Endothelial cell of umbilical vein (primary cell): ENCODE data around the gene POMC. TPM values are rescaled to one million over a fixed set of nuclear protein-coding genes. Genes with fewer than 3 reads are reported as not detected.

Experiments used
- BruUV-seq: library from RNA; stranded (reverse); fragments of 400-500 nt; replicated peaks from 2 replicates; lab custom pipeline; 2021; lab: Mats Ljungman, UMichigan
- CTCF ChIA-PET: fragments of 300-600, 350-600 bp; sonication (Branson Sonifier 250); formaldehyde crosslinking; loops from one replicate; lab custom pipeline; 2021; ENCODE audit warnings: antibody characterized with exemption, inconsistent platforms; lab: Charles Lee
- POLR2A ChIA-PET: fragments of 300-600, 350-600 bp; sonication (Branson Sonifier 250); formaldehyde crosslinking; loops from one replicate; lab custom pipeline; 2021; ENCODE audit warnings: antibody characterized with exemption, inconsistent platforms; lab: Charles Lee
- DNase-seq: peaks from one replicate; pipeline ENCODE4 v3.0.0-alpha.2; 2011; ENCODE audit warnings: low read depth, low spot score
- FAIRE-seq: peaks from 2 replicates; lab custom pipeline; 2011; peaks lifted over from hg19 to GRCh38; lab: Jason Lieb, UNC
- H2AFZ ChIP-seq: 2 replicates; pipeline ENCODE4 v1.6.0; 2012; ENCODE audit warnings: low read depth, low read length, control low read depth, inconsistent platforms
- H3K27ac ChIP-seq: 2 replicates; pipeline ENCODE4 v1.5.1; 2011; ENCODE audit warnings: low read depth, mild to moderate bottlenecking, control low read depth, low read length, moderate library complexity; ENCODE audit not compliant: insufficient read depth
- H3K27me3 ChIP-seq, 2 experiments: 2 replicates each; pipeline versions ENCODE4 v1.6.0 to v1.6.1; 2011; ENCODE audit warnings: low read length in 2 of 2, mixed read lengths in 1 of 2; ENCODE audit not compliant: control insufficient read depth in 2 of 2, insufficient read depth in 2 of 2
- H3K36me3 ChIP-seq, 2 experiments: 2 replicates in 1 of 2; 3 replicates in 1 of 2; pipeline ENCODE4 v1.5.1; 2011; ENCODE audit warnings: low read length in 2 of 2, mild to moderate bottlenecking in 1 of 2, moderate library complexity in 1 of 2; ENCODE audit not compliant: control insufficient read depth in 2 of 2, insufficient read depth in 2 of 2; ENCODE audit errors: extremely low read depth in 1 of 2
- H3K4me1 ChIP-seq: 3 replicates; pipeline ENCODE4 v1.5.1; 2011; ENCODE audit warnings: mild to moderate bottlenecking, low read length; ENCODE audit not compliant: control insufficient read depth, insufficient read depth; ENCODE audit errors: extremely low read depth
- H3K4me2 ChIP-seq: 2 replicates; pipeline ENCODE4 v1.6.1; 2011; ENCODE audit warnings: low read length, control low read depth, mixed read lengths; ENCODE audit not compliant: insufficient read depth
- H3K4me3 ChIP-seq, 3 experiments: fragments of 200-600 bp in 1 of 3; sonication (generic), shearing (Covaris generic) in 1 of 3; replicated peaks in 1 of 3; 2 replicates each; pipeline ENCODE4 v1.5.1; 2011 to 2016; ENCODE audit warnings: control low read depth in 3 of 3, low read length in 3 of 3, mild to moderate bottlenecking in 2 of 3, inconsistent platforms in 1 of 3, low read depth in 1 of 3, moderate library complexity in 1 of 3; ENCODE audit not compliant: insufficient read depth in 1 of 3
- H3K79me2 ChIP-seq: 2 replicates; pipeline ENCODE4 v1.6.0; 2012; ENCODE audit warnings: low read length, inconsistent platforms; ENCODE audit not compliant: control insufficient read depth, insufficient read depth
- H3K9ac ChIP-seq: replicated peaks from 2 replicates; pipeline ENCODE3; 2011; ENCODE audit warnings: low read length, control low read depth; ENCODE audit not compliant: insufficient read depth; ENCODE audit errors: extremely low read depth
- H3K9me1 ChIP-seq: replicated peaks from 3 replicates; pipeline ENCODE4 v1.6.0; 2011; ENCODE audit warnings: mild to moderate bottlenecking, low read length; ENCODE audit not compliant: control insufficient read depth, insufficient read depth; ENCODE audit errors: extremely low read depth
- H3K9me3 ChIP-seq: replicated peaks from 2 replicates; pipeline ENCODE4 v1.5.1; 2012; ENCODE audit warnings: low read length, inconsistent platforms; ENCODE audit not compliant: control insufficient read depth, insufficient read depth
- H4K20me1 ChIP-seq: replicated peaks from 2 replicates; pipeline ENCODE3; 2011; ENCODE audit warnings: mild to moderate bottlenecking, low read length; ENCODE audit not compliant: control insufficient read depth, insufficient read depth; ENCODE audit errors: extremely low read depth
- EZH2 ChIP-seq: IDR thresholded peaks from 2 replicates; pipeline ENCODE4 v1.6.1; 2012; ENCODE audit warnings: borderline replicate concordance, low read depth, mild to moderate bottlenecking, moderate library complexity, low read length, inconsistent platforms; ENCODE audit not compliant: severe bottlenecking
- GATA2 ChIP-seq: IDR thresholded peaks from 2 replicates; pipeline ENCODE4 v1.7.0; 2011; ENCODE audit warnings: low read depth, mild to moderate bottlenecking, moderate library complexity, mixed read lengths, low read length; ENCODE audit not compliant: insufficient read length, insufficient read depth
- JUN ChIP-seq: IDR thresholded peaks from 2 replicates; pipeline ENCODE4 v1.6.1; 2011; ENCODE audit warnings: borderline replicate concordance, low read depth; ENCODE audit not compliant: insufficient read length, insufficient read depth
- POLR2A ChIP-seq: IDR thresholded peaks from 2 replicates; pipeline ENCODE4 v1.6.1; 2012; ENCODE audit warnings: low read depth, mild to moderate bottlenecking, control low read depth, low read length
- POLR2AphosphoS5 ChIP-seq: IDR thresholded peaks from 2 replicates; pipeline ENCODE4 v1.6.1; 2012; ENCODE audit warnings: low read depth, mild to moderate bottlenecking, control low read depth, low read length, moderate library complexity; ENCODE audit not compliant: insufficient read depth
- dilution Hi-C: fragments of 300-500 bp; cut with MboI; formaldehyde crosslinking; loops from one replicate; pipeline ENCODE4 v1.15.0; 2019; ENCODE audit warnings: low sequenced_read_pairs; ENCODE audit not compliant: extremely low pct_ligation_motif_present
- intact Hi-C: fragments of 100-400 bp; cut with micrococcal nuclease; formaldehyde crosslinking; loops from one replicate; pipeline ENCODE4 v1.10.0; 2022
- polyA plus RNA-seq, 4 experiments: library from polyadenylated mRNA; depleted of rRNA in 3 of 4; stranded (reverse) in 3 of 4; unstranded in 1 of 4; fragments of >200 nt; gene quantifications; 2 replicates each; pipeline versions ENCODE4 v1.2.1 to v1.2.3, GENCODE V29; 2011 to 2012; ENCODE audit warnings: missing spikeins in 1 of 4
- total RNA-seq: library from RNA; stranded (reverse); gene quantifications from 2 replicates; pipeline ENCODE4 v1.2.3, GENCODE V29; 2021
- TF ChIP-seq, protein P1 (sequence below): IDR thresholded peaks from 2 replicates; pipeline ENCODE4 v1.6.1; 2011; ENCODE audit not compliant: insufficient read depth, insufficient read length
- TF ChIP-seq, protein P2 (sequence below), 2 donors: IDR thresholded peaks; 1 replicate in 1 of 2; 2 replicates in 1 of 2; pipeline ENCODE4 v1.5.1; 2011; ENCODE audit warnings: low read length in 2 of 2, mild to moderate bottlenecking in 2 of 2, moderate library complexity in 2 of 2, control low read depth in 1 of 2, inconsistent platforms in 1 of 2, low read depth in 1 of 2; ENCODE audit not compliant: insufficient read depth in 1 of 2; ENCODE audit errors: extremely low read depth in 1 of 2

Gene POMC
- total and polyA plus RNA-seq, 2 donors (not counting 3 experiments of a cell fraction or from before 2014, with no cell fraction given) = 2.4 to 2.7 TPM

DNA sequence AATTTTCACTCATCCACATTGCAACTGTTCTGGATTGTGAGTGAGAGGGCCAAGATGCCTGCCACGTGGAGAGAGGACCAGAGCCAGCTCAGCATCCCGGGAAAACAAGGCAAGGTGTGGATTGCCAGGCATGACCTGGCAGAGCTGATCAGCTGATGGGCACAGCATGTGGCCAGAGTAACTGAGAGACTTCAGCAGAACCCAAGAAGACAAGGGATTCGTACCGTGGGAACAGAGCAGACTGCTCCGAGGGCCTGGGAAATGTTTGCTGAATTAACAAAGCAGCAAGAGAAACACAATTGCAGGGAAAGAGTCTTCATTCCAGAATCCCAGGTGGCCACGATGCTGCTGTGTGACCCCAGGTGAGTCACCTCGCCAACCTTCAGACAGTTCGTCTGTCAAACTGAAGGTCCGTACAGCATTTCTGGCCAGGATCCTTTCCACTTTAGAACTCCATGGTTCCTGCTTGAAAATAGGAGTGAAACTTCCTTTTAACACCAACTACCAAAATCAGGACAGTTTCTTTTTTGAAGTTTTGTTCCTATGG, 26.3 kb upstream of the POMC start:
- dilution Hi-C loops = no loop called here

DNA sequence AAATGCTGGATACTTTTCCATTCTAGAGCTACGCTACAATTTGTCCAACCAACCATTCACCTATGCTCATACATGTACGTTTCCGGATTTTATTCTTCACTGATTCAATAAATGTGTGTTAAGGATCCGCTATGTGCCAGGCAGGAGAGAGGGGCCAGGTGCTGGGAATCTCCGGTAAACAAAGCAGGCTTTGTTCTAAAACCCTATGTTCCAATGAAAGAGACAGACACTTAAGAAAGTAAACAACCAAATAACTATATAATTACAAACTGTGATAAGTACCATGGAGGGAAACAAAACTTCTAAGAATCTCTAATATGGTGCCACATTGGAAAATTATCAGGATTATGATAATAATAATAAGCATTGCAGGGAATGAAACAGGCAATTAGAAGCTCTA, 22.2 kb upstream of the POMC start:
- Histone ChIP-seq H3K79me2 (no peaks in the 10 kb centered on the region), H2AFZ (no peak overlapping the region), H3K27me3 (peaks cover 2 to 3% of the 10 kb centered on the region in 2 experiments), H3K9ac (no peak overlapping the region), H3K4me2 (no peak overlapping the region), H3K9me3 (no peaks in the 10 kb centered on the region), H3K27ac (no peak overlapping the region), H3K4me3 (no peak overlapping the region), H3K36me3 (no peaks in the 10 kb centered on the region), H3K9me1 (no peaks in the 10 kb centered on the region), H4K20me1 (no peaks in the 10 kb centered on the region), H3K4me1 (no peaks in the 10 kb centered on the region)
- BruUV-seq = no TSS peak
- ChIA-PET CTCF (interaction anchor here (1.0 kb wide), 2 partner anchors 62 to 246 kb away, joined by 3 to 4 read pairs; no protein-coding TSS in a partner anchor), POLR2A (no interaction called here)
- no peak for FAIRE-seq
- TF ChIP-seq, protein P1, sequence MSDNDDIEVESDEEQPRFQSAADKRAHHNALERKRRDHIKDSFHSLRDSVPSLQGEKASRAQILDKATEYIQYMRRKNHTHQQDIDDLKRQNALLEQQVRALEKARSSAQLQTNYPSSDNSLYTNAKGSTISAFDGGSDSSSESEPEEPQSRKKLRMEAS = no peak
- TF ChIP-seq POLR2A = no peak
- TF ChIP-seq POLR2AphosphoS5 = no peak
- no peak for TF ChIP-seq GATA2
- TF ChIP-seq, protein P2, sequence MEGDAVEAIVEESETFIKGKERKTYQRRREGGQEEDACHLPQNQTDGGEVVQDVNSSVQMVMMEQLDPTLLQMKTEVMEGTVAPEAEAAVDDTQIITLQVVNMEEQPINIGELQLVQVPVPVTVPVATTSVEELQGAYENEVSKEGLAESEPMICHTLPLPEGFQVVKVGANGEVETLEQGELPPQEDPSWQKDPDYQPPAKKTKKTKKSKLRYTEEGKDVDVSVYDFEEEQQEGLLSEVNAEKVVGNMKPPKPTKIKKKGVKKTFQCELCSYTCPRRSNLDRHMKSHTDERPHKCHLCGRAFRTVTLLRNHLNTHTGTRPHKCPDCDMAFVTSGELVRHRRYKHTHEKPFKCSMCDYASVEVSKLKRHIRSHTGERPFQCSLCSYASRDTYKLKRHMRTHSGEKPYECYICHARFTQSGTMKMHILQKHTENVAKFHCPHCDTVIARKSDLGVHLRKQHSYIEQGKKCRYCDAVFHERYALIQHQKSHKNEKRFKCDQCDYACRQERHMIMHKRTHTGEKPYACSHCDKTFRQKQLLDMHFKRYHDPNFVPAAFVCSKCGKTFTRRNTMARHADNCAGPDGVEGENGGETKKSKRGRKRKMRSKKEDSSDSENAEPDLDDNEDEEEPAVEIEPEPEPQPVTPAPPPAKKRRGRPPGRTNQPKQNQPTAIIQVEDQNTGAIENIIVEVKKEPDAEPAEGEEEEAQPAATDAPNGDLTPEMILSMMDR (IDR thresholded peaks at IDR 0.05; ENCODE audit: extremely low read depth in 1 of 2, insufficient read depth in 1 of 2, low read depth in 1 of 2, low read length in 2 of 2) = no peak
- no peak for TF ChIP-seq EZH2
- intact Hi-C loops = loop anchor here (10.0 kb wide), 1 partner anchor 576 kb away; no protein-coding TSS in a partner anchor
- dilution Hi-C loops = no loop called here
- no peak for DNase-seq

More for the DNA sequence above, 26.3 kb upstream of the POMC start:
- H3K9ac ChIP-seq = no peak overlapping the region
- no peak overlapping the region for H2AFZ ChIP-seq
- no peaks in the 10 kb centered on the region for H3K9me1 ChIP-seq
- intact Hi-C loops = loop anchor here (5.0 to 10.0 kb wide), 2 partner anchors 152 to 580 kb away; partner anchors contain the start of gene EFR3B
- H3K79me2 ChIP-seq = no peaks in the 10 kb centered on the region
- no TSS peak for BruUV-seq
- ChIA-PET POLR2A (no interaction called here), CTCF (interaction anchor here (0.6 to 4.5 kb wide), 4 partner anchors 9 to 218 kb away, joined by 3 to 119 read pairs (median 4); no protein-coding TSS in a partner anchor)
- TF ChIP-seq POLR2AphosphoS5 = no peak
- TF ChIP-seq EZH2 = no peak
- no peak for TF ChIP-seq GATA2
- no peak for TF ChIP-seq POLR2A
- TF ChIP-seq JUN = no peak
- no peak for DNase-seq
- H4K20me1 ChIP-seq = no peaks in the 10 kb centered on the region
- H3K27ac ChIP-seq = no peak overlapping the region
- no peaks in the 10 kb centered on the region for H3K4me1 ChIP-seq
- H3K9me3 ChIP-seq = no peaks in the 10 kb centered on the region
- no peak overlapping the region for H3K4me3 ChIP-seq
- no peaks in the 10 kb centered on the region for H3K36me3 ChIP-seq
- H3K27me3 ChIP-seq = no peaks in the 10 kb centered on the region
- no peak for FAIRE-seq
- H3K4me2 ChIP-seq = no peak overlapping the region
